ENCODE results near the gene MAP4. TPM values are rescaled to one million over a fixed set of nuclear protein-coding genes. Genes with fewer than 3 reads are reported as not detected.

The MAP4 gene
- total and polyA plus RNA-seq, 2 of the 13 experiments (the other 11 are each of a cell fraction or from before 2014, with no cell fraction given) = 33.1 to 38.7 TPM

DNA sequence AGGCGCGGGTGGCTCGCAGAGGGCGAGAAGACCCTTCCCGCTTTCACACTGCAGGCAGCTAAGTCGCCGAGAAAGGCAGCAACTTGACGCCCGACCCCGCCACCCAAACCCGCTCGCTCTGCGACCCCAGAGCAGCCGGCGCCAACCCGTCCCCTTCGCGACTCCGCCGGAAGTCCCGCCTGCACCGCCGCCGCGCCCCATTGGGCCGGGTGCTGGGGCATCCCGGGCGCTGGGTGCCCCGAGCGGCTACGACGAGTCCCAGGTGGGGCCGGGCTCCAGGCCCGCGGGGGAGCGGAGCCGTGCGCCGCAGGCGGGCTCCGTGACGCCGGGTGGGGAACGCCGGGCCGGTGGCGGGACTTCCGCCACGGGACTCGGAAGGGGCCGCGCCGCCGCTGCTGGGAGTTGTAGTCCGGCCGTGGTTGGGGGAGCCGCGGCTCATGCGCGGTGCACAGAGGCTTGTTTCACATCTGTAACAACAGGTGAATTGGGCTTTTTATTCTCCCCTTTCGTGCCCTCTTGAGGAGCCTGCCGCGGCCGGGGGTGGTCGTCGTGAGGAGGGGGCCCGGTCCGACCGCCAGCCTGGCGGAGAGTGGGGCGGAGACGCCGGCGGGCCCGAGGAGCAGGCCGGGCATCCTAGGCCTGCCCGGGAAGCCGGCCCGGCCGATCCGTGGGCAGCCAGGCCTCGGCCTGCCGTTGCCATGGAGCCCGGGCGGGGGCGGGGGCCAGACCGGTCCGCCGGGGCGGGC lies 213.3 kb downstream of the MAP4 start, which contains the start of gene DHX30 (continued):
- TF ChIP-seq, protein P1, sequence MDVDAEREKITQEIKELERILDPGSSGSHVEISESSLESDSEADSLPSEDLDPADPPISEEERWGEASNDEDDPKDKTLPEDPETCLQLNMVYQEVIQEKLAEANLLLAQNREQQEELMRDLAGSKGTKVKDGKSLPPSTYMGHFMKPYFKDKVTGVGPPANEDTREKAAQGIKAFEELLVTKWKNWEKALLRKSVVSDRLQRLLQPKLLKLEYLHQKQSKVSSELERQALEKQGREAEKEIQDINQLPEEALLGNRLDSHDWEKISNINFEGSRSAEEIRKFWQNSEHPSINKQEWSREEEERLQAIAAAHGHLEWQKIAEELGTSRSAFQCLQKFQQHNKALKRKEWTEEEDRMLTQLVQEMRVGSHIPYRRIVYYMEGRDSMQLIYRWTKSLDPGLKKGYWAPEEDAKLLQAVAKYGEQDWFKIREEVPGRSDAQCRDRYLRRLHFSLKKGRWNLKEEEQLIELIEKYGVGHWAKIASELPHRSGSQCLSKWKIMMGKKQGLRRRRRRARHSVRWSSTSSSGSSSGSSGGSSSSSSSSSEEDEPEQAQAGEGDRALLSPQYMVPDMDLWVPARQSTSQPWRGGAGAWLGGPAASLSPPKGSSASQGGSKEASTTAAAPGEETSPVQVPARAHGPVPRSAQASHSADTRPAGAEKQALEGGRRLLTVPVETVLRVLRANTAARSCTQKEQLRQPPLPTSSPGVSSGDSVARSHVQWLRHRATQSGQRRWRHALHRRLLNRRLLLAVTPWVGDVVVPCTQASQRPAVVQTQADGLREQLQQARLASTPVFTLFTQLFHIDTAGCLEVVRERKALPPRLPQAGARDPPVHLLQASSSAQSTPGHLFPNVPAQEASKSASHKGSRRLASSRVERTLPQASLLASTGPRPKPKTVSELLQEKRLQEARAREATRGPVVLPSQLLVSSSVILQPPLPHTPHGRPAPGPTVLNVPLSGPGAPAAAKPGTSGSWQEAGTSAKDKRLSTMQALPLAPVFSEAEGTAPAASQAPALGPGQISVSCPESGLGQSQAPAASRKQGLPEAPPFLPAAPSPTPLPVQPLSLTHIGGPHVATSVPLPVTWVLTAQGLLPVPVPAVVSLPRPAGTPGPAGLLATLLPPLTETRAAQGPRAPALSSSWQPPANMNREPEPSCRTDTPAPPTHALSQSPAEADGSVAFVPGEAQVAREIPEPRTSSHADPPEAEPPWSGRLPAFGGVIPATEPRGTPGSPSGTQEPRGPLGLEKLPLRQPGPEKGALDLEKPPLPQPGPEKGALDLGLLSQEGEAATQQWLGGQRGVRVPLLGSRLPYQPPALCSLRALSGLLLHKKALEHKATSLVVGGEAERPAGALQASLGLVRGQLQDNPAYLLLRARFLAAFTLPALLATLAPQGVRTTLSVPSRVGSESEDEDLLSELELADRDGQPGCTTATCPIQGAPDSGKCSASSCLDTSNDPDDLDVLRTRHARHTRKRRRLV (CRISPR knock-in tag; IDR thresholded peaks at IDR 0.05) = no peak
- TF ChIP-seq SMC3 (IDR thresholded peaks at IDR 0.05; ENCODE audit: low read length) = no peak
- no peak for TF ChIP-seq ZNF713 (CRISPR knock-in tag; IDR thresholded peaks at IDR 0.05)
- no peak for TF ChIP-seq ZNF264 (CRISPR knock-in tag; IDR thresholded peaks at IDR 0.05)
- TF ChIP-seq SIX4 (CRISPR knock-in tag; IDR thresholded peaks at IDR 0.05) = no peak
- TF ChIP-seq PRMT3 (CRISPR knock-in tag; IDR thresholded peaks at IDR 0.05; ENCODE audit: borderline replicate concordance, low read depth) = no peak
- TF ChIP-seq ZNF124 (CRISPR knock-in tag; IDR thresholded peaks at IDR 0.05) = no peak
- TF ChIP-seq ZNF12 (CRISPR knock-in tag; IDR thresholded peaks at IDR 0.05) = no peak
- TF ChIP-seq, protein P2, sequence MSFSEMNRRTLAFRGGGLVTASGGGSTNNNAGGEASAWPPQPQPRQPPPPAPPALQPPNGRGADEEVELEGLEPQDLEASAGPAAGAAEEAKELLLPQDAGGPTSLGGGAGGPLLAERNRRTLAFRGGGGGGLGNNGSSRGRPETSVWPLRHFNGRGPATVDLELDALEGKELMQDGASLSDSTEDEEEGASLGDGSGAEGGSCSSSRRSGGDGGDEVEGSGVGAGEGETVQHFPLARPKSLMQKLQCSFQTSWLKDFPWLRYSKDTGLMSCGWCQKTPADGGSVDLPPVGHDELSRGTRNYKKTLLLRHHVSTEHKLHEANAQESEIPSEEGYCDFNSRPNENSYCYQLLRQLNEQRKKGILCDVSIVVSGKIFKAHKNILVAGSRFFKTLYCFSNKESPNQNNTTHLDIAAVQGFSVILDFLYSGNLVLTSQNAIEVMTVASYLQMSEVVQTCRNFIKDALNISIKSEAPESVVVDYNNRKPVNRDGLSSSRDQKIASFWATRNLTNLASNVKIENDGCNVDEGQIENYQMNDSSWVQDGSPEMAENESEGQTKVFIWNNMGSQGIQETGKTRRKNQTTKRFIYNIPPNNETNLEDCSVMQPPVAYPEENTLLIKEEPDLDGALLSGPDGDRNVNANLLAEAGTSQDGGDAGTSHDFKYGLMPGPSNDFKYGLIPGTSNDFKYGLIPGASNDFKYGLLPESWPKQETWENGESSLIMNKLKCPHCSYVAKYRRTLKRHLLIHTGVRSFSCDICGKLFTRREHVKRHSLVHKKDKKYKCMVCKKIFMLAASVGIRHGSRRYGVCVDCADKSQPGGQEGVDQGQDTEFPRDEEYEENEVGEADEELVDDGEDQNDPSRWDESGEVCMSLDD (CRISPR knock-in tag; IDR thresholded peaks at IDR 0.05; ENCODE audit: borderline replicate concordance) = peak; percentile 25; the same call in 1 of the 2 replicates
- TF ChIP-seq ZNF292 (CRISPR knock-in tag; IDR thresholded peaks at IDR 0.05; ENCODE audit: borderline replicate concordance, low read depth) = no peak
- TF ChIP-seq ZFAT (CRISPR knock-in tag; conservative IDR thresholded peaks at IDR 0.05) = no peak
- TF ChIP-seq, protein P3, sequence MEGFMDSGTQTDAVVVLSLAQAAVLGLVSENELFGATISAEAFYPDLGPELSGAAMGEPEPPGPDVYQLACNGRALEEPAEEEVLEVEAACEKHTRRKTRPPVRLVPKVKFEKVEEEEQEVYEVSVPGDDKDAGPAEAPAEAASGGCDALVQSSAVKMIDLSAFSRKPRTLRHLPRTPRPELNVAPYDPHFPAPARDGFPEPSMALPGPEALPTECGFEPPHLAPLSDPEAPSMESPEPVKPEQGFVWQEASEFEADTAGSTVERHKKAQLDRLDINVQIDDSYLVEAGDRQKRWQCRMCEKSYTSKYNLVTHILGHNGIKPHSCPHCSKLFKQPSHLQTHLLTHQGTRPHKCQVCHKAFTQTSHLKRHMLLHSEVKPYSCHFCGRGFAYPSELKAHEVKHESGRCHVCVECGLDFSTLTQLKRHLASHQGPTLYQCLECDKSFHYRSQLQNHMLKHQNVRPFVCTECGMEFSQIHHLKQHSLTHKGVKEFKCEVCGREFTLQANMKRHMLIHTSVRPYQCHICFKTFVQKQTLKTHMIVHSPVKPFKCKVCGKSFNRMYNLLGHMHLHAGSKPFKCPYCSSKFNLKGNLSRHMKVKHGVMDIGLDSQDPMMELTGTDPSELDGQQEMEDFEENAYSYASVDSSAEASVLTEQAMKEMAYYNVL (CRISPR knock-in tag; IDR thresholded peaks at IDR 0.05; ENCODE audit: borderline replicate concordance) = no peak
- TF ChIP-seq HDAC6 (IDR thresholded peaks at IDR 0.05; ENCODE audit: low read depth, low read length) = no peak
- no peak for TF ChIP-seq ZNF660 (CRISPR knock-in tag; IDR thresholded peaks at IDR 0.05; ENCODE audit: borderline replicate concordance, low read depth)
- TF ChIP-seq, protein P4, sequence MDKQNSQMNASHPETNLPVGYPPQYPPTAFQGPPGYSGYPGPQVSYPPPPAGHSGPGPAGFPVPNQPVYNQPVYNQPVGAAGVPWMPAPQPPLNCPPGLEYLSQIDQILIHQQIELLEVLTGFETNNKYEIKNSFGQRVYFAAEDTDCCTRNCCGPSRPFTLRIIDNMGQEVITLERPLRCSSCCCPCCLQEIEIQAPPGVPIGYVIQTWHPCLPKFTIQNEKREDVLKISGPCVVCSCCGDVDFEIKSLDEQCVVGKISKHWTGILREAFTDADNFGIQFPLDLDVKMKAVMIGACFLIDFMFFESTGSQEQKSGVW (CRISPR knock-in tag; IDR thresholded peaks at IDR 0.05; ENCODE audit: borderline replicate concordance) = no peak
- TF ChIP-seq MEIS2 (CRISPR knock-in tag; IDR thresholded peaks at IDR 0.05) = 0 out of 2 replicates have a peak, but pooled peaks have one; percentile 23
- TF ChIP-seq MBNL3 (CRISPR knock-in tag; conservative IDR thresholded peaks at IDR 0.05) = no peak
- TF ChIP-seq IKZF1 (IDR thresholded peaks at IDR 0.05) = no peak
- no peak for TF ChIP-seq CENPX (CRISPR knock-in tag; IDR thresholded peaks at IDR 0.05)
- no peak; the same call in none of the 2 replicates for TF ChIP-seq TAF1 (CRISPR knock-in tag; IDR thresholded peaks at IDR 0.05)
